HepG2 (cell line): ENCODE measurements around the gene DNM3.

Experiments
- CTCF ChIP-seq: sonication (generic); formaldehyde crosslinking; IDR thresholded peaks from 2 replicates; pipeline ENCODE4 v1.5.0; 2020; ENCODE audit warnings: mild to moderate bottlenecking, missing genetic modification reagents, moderate library complexity
- EZH2 ChIP-seq: conservative IDR thresholded peaks from 2 replicates; pipeline ENCODE4 v1.6.1; 2012; ENCODE audit warnings: mild to moderate bottlenecking, low read depth, low read length, moderate library complexity
- JUNB ChIP-seq: sonication (generic); formaldehyde crosslinking; IDR thresholded peaks from 2 replicates; pipeline ENCODE4 v1.8.0; 2022; ENCODE audit warnings: missing genetic modification reagents, mild to moderate bottlenecking, borderline replicate concordance
- POLR2A ChIP-seq, 2 experiments: IDR thresholded peaks; 2 replicates each; pipeline ENCODE4 v1.6.1; 2011; ENCODE audit warnings: low read depth in 2 of 2, low read length in 2 of 2, mild to moderate bottlenecking in 1 of 2, moderate library complexity in 1 of 2; ENCODE audit not compliant: insufficient read depth in 1 of 2
- POLR2AphosphoS5 ChIP-seq: IDR thresholded peaks from 2 replicates; pipeline ENCODE4 v1.6.1; 2012; ENCODE audit warnings: low read depth, low read length
- RBM22 ChIP-seq: fragments of 200-400 bp; formaldehyde crosslinking; optimal IDR thresholded peaks from 2 replicates; pipeline ENCODE3; 2017; ENCODE audit warnings: mild to moderate bottlenecking, low read length, moderate library complexity
- STAG1 ChIP-seq: sonication (generic); formaldehyde crosslinking; IDR thresholded peaks from 2 replicates; pipeline ENCODE4 v1.4.0; 2020; ENCODE audit warnings: missing genetic modification reagents
- TCF12 ChIP-seq, 2 experiments: fragments of 450-650 bp in 1 of 2; sonication (generic) in 1 of 2; formaldehyde crosslinking in 1 of 2; IDR thresholded peaks; 2 replicates each; pipeline versions ENCODE4 v1.6.1 to v1.8.0; 2017 to 2022; ENCODE audit warnings: antibody characterized with exemption in 1 of 2, mild to moderate bottlenecking in 1 of 2, missing genetic modification reagents in 1 of 2, moderate library complexity in 1 of 2
- YEATS2 ChIP-seq: sonication (generic); formaldehyde crosslinking; IDR thresholded peaks from 2 replicates; pipeline ENCODE4 v1.4.0; 2020; ENCODE audit warnings: missing genetic modification reagents, borderline replicate concordance
- YY1 ChIP-seq: IDR thresholded peaks from 2 replicates; pipeline ENCODE4 v1.6.1; 2011; ENCODE audit warnings: low read length, low read depth, moderate library complexity, mild to moderate bottlenecking; ENCODE audit not compliant: insufficient read depth, insufficient replicate concordance
- ZNF160 ChIP-seq: sonication (generic); formaldehyde crosslinking; IDR thresholded peaks from 2 replicates; pipeline ENCODE4 v1.8.0; 2022; ENCODE audit warnings: mild to moderate bottlenecking, inconsistent platforms, missing genetic modification reagents
- ZNF816 ChIP-seq: sonication (generic); formaldehyde crosslinking; IDR thresholded peaks from 2 replicates; pipeline ENCODE4 v1.8.0; 2022; ENCODE audit warnings: missing genetic modification reagents, mild to moderate bottlenecking, borderline replicate concordance

DNA sequence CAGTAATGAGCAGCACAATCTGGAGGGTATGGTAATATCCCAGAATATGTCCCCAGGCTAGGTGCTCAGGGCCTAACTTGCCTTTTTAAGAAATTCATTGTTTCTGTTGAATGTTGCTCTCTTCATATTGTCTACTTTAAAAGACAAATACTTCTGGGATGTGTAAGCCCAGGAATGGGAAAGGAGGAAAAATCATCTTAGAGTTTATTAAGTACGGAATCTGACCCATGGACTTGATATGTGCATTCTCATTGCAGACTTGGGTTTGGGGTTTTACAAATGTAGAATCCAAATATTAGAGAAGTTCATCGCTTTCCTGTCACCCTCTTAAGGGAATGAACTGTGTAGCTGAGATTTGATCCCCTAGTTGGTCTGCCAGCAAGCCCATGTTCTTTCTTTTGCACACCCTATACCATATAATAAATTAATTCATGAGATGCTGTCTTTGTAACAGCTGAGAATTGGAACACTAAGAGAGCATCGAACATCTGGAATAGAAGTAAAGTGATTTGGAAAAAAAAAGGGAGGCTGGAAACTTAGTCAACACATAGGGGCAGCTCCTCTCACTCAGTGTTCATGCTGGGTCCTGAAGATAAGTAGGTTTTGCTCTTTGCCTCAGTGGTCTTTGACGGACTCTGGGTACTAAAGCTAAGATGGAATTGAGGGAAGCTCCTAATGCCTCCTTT, 343.4 kb downstream of the DNM3 start:
- TF ChIP-seq ZNF160 (CRISPR knock-in tag) (no peak), STAG1 (CRISPR knock-in tag) (no peak), JUNB (CRISPR knock-in tag) (no peak), YEATS2 (CRISPR knock-in tag) (no peak), YY1 (no peak), ZNF816 (CRISPR knock-in tag) (no peak), TCF12 (IDR thresholded peaks at IDR 0.05) (no peak), TCF12 (CRISPR knock-in tag; IDR thresholded peaks at IDR 0.05) (no peak), POLR2A (IDR thresholded peaks at IDR 0.05; ENCODE audit: insufficient read depth in 1 of 2, low read depth in 2 of 2, low read length in 2 of 2) (no peak), EZH2 (no peak), POLR2AphosphoS5 (no peak), RBM22 (no peak), CTCF (CRISPR knock-in tag) (no peak)
